Psoas muscle (tissue), 8 donors: ENCODE data around the gene ABLIM2. TPM values are rescaled to one million over a fixed set of nuclear protein-coding genes. Genes with fewer than 3 reads are reported as not detected.

Source experiments
- ATAC-seq, 4 donors: fragments of 200-7000 bp; cut with Tn5 transposase; one replicate each; pipeline ENCODE4 v1.9.1; 2020; ENCODE audit warnings: moderate library complexity in 3 of 4, mild to moderate bottlenecking in 2 of 4
- DNase-seq, 2 donors: peaks; one replicate each; pipeline ENCODE4 v3.0.0-alpha.2; 2020
- H3K27ac ChIP-seq: fragments of 200-600 bp; one replicate; pipeline ENCODE4 v1.8.0; 2022
- H3K27me3 ChIP-seq, 3 donors: fragments of 200-600 bp in 1 of 3; one replicate each; pipeline versions ENCODE4 v1.6.1 to v1.8.0; 2013 to 2022; ENCODE audit warnings: low read length in 2 of 3, mild to moderate bottlenecking in 2 of 3, moderate library complexity in 1 of 3; ENCODE audit not compliant: insufficient read depth in 3 of 3
- H3K36me3 ChIP-seq, 2 donors: fragments of 200-600 bp in 1 of 2; one replicate each; pipeline versions ENCODE4 v1.6.1 to v1.8.0; 2013 to 2022; ENCODE audit warnings: low read depth in 1 of 2, mild to moderate bottlenecking in 1 of 2, moderate library complexity in 1 of 2; ENCODE audit not compliant: insufficient read depth in 1 of 2
- H3K4me1 ChIP-seq: fragments of 200-600 bp; one replicate; pipeline ENCODE4 v1.8.0; 2022
- H3K4me3 ChIP-seq: fragments of 200-600 bp; one replicate; pipeline ENCODE4 v1.8.0; 2022; ENCODE audit warnings: mild to moderate bottlenecking
- H3K9me3 ChIP-seq: fragments of 200-600 bp; one replicate; pipeline ENCODE4 v1.8.0; 2022
- CTCF ChIP-seq: fragments of 200-600 bp; IDR thresholded peaks from one replicate; pipeline ENCODE4 v1.8.0; 2022; ENCODE audit warnings: antibody characterized with exemption
- WGBS, 3 donors: extraction: QIAGEN DNeasy Blood & Tissue Kit; methylation state at CpG; one replicate each; pipeline versions ENCODE4 v1.1.6 to v1.1.7; 2013; 5-methylcytosine and 5-hydroxymethylcytosine counted together
- intact Hi-C, 2 donors: fragments of 100-400 bp; cut with DNase I; formaldehyde crosslinking; loops; one replicate each; pipeline versions ENCODE4 v1.11.0 to v1.14.2; 2022
- polyA plus RNA-seq, 3 donors: library from polyadenylated mRNA; stranded (reverse); fragments of 200-250 nt; gene quantifications; one replicate each; pipeline ENCODE4 v1.2.3, GENCODE V29; 2013
- total RNA-seq, 4 donors: library from RNA; stranded (reverse); fragmentation: NEBNext Ultra II Directional in 2 of 4; extraction: Animal tissue kit (Norgen Biotek cat#: 25700) in 2 of 4; gene quantifications; one replicate each; pipeline versions ENCODE4 v1.2.1 to v1.2.4, GENCODE V29; 2021 to 2023
- donor health status: healthy with polysubstance abuse.
- donor health status: DM: no; HTN: no; CAD: no; lungs with moderate emphysema.
- donor health status: Bipolar disorder and iron deficiency.
- donor health status: healthy.
- donor health status: DM: yes; HTN: yes; CAD: no.
- donor health status: DM: no; HTN: no; CAD: no.
- donor health status: DM: no; HTN: no; CAD: no.
- donor health status: DM: yes; HTN: yes; CAD: no.

Gene ABLIM2
- total and polyA plus RNA-seq, 7 donors, result 82.2 to 956 (median 292) TPM

GRCh38 chr4:7939377-7940108 is 219.1 kb downstream of the ABLIM2 start, which contains the start of gene AFAP1:
TSS of gene AFAP1 (minus strand) at chr4:7939861. CDS start at chr4:7872078, 67,783 bp downstream.
- H3K4me3 ChIP-seq, result peak within 1 kb of the TSS; percentile 74

GRCh38 chr4:7938609-7939376 is 219.8 kb downstream of the ABLIM2 start:
- peak in 1 of 2 donors; percentile 47 for DNase-seq
- H3K4me1 ChIP-seq, result no peaks in the 10 kb centered on the region
- peak overlapping the region; percentile 57 for H3K27ac ChIP-seq
- no peaks in the 10 kb centered on the region for H3K36me3 ChIP-seq
- intact Hi-C loops, result loop anchor here in 1 of 2 donors (5.0 kb wide), 1 partner anchor 61 kb away; no protein-coding TSS in a partner anchor
- peak in 1 of 4 donors; percentile 5 for ATAC-seq
- WGBS, 3 donors, result 1 to 2% (median 1%) methylated on average over 61 to 75 of the region's 75 CpGs
- H3K9me3 ChIP-seq, result peaks cover 2% of the 10 kb centered on the region
- H3K4me3 ChIP-seq, result peak overlapping the region; percentile 74
- peaks cover 0 to 15% (median 13%) of the 10 kb centered on the region in 3 donors for H3K27me3 ChIP-seq
- no peak for TF ChIP-seq CTCF

More at GRCh38 chr4:7939377-7940108, 219.1 kb downstream of the ABLIM2 start, which contains the start of gene AFAP1:
- H3K9me3 ChIP-seq, result no peaks in the 10 kb centered on the region
- intact Hi-C loops, result loop anchor here in 1 of 2 donors (5.0 kb wide), 1 partner anchor 62 kb away; no protein-coding TSS in a partner anchor
- no peaks in the 10 kb centered on the region for H3K4me1 ChIP-seq
- peak; percentile 96 to 98 (median 98) for ATAC-seq
- peak within 1 kb of the TSS; percentile 57 for H3K27ac ChIP-seq
- no peak for TF ChIP-seq CTCF
- peak; percentile 90 to 92 for DNase-seq
- peaks cover 0 to 15% (median 13%) of the 10 kb centered on the region in 3 donors for H3K27me3 ChIP-seq
- WGBS, 3 donors, result 0 to 1% (median 0%) methylated on average over 60 to 96 of the region's 96 CpGs
- H3K36me3 ChIP-seq, result no peaks in the 10 kb centered on the region

- intact Hi-C loops, result loop anchor here in 1 of 2 donors (5.0 kb wide), 1 partner anchor 61 kb away; no protein-coding TSS in a partner anchor
- ATAC-seq (no peak), DNase-seq (no peak)
- Histone ChIP-seq H3K4me1 (no peaks in the 10 kb centered on the region), H3K27me3 (peaks cover 0 to 15% (median 13%) of the 10 kb centered on the region in 3 donors), H3K36me3 (no peaks in the 10 kb centered on the region), H3K9me3 (peaks cover 7% of the 10 kb centered on the region), H3K4me3 (peak overlapping the region; percentile 74), H3K27ac (no peak overlapping the region)
- WGBS, 3 donors, result 16 to 28% (median 18%) methylated on average over 6 of the region's 6 CpGs
- TF ChIP-seq CTCF, result no peak
Observed at GRCh38 chr4:7938266-7938608, 220.4 kb downstream of the ABLIM2 start.

GRCh38 chr4:7937006-7937405 is 221.6 kb downstream of the ABLIM2 start:
- intact Hi-C loops, result loop anchor here in 1 of 2 donors (5.0 kb wide), 1 partner anchor 60 kb away; no protein-coding TSS in a partner anchor
- H3K27ac ChIP-seq, result no peak overlapping the region
- no peak for DNase-seq
- H3K4me3 ChIP-seq, result no peak overlapping the region
- no peak for ATAC-seq
- H3K27me3 ChIP-seq, result peaks cover 0 to 15% (median 13%) of the 10 kb centered on the region in 3 donors
- no peak for TF ChIP-seq CTCF
- no peaks in the 10 kb centered on the region for H3K36me3 ChIP-seq
- H3K9me3 ChIP-seq, result peaks cover 8% of the 10 kb centered on the region
- WGBS, 3 donors, result 93 to 96% (median 93%) methylated on average over 2 of the region's 2 CpGs
- H3K4me1 ChIP-seq, result no peaks in the 10 kb centered on the region
